ENCODE measurements around the gene ABCG5.

DNA sequence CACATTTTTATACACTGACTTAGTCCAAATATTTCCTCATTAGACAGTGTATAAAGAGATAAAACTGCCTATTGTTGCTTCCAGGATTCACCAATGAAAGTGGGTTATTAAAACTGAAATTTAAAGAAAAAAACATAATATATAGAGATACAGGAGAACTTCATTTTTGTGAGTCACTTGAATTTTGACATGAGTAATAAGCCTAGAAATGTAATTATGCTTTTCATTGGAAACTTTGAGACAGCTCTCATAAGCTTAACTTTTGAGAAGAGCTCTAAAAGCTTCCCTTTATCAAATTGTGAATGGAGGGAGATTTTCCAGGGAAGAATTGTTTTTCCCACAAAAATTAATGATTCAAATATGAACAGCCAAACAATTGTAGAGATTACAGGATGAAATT lies 50.7 kb downstream of the ABCG5 start:
- TF ChIP-seq, protein P1, sequence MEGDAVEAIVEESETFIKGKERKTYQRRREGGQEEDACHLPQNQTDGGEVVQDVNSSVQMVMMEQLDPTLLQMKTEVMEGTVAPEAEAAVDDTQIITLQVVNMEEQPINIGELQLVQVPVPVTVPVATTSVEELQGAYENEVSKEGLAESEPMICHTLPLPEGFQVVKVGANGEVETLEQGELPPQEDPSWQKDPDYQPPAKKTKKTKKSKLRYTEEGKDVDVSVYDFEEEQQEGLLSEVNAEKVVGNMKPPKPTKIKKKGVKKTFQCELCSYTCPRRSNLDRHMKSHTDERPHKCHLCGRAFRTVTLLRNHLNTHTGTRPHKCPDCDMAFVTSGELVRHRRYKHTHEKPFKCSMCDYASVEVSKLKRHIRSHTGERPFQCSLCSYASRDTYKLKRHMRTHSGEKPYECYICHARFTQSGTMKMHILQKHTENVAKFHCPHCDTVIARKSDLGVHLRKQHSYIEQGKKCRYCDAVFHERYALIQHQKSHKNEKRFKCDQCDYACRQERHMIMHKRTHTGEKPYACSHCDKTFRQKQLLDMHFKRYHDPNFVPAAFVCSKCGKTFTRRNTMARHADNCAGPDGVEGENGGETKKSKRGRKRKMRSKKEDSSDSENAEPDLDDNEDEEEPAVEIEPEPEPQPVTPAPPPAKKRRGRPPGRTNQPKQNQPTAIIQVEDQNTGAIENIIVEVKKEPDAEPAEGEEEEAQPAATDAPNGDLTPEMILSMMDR (IDR thresholded peaks at IDR 0.05): no peak
- TF ChIP-seq POLR2AphosphoS5 (IDR thresholded peaks at IDR 0.05): no peak

Measured in suprapubic skin (tissue), 3 donors.